ENCODE results near the gene MLST8.

Gene MLST8

DNA sequence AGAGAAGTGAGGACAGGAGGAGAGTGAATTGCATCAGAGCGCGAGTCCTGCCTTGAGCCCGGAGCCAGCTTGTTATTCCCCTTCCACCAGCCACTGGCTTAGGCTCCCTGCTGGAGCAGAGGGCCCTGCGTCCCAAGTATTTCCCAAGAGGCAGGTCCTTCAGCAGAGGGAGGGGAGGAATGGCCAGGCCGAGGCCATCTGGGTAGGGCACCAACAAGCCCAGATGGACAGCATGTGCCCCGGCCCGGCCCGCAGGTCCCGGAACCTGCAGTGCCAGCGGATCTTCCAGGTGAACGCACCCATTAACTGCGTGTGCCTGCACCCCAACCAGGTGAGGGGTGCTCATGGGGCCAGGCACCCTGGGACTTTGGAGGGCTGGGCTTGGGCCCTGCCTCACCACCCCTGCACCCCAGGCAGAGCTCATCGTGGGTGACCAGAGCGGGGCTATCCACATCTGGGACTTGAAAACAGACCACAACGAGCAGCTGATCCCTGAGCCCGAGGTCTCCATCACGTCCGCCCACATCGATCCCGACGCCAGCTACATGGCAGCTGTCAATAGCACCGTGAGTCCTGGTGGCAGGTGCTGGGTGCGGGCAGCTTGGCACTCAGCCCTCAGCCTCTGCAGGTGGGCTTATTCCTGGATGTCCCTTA, 1.7 kb downstream of the MLST8 start:
- TF ChIP-seq, protein P1, sequence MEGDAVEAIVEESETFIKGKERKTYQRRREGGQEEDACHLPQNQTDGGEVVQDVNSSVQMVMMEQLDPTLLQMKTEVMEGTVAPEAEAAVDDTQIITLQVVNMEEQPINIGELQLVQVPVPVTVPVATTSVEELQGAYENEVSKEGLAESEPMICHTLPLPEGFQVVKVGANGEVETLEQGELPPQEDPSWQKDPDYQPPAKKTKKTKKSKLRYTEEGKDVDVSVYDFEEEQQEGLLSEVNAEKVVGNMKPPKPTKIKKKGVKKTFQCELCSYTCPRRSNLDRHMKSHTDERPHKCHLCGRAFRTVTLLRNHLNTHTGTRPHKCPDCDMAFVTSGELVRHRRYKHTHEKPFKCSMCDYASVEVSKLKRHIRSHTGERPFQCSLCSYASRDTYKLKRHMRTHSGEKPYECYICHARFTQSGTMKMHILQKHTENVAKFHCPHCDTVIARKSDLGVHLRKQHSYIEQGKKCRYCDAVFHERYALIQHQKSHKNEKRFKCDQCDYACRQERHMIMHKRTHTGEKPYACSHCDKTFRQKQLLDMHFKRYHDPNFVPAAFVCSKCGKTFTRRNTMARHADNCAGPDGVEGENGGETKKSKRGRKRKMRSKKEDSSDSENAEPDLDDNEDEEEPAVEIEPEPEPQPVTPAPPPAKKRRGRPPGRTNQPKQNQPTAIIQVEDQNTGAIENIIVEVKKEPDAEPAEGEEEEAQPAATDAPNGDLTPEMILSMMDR (IDR thresholded peaks at IDR 0.05; ENCODE audit: control insufficient read depth, insufficient read depth, low read depth, low read length, missing control alignments): no peak
- no peak overlapping the region for H3K4me3 ChIP-seq (ENCODE audit: control insufficient read depth, low read depth, low read length)
- DNase-seq (ENCODE audit: low read depth): no peak

DNA sequence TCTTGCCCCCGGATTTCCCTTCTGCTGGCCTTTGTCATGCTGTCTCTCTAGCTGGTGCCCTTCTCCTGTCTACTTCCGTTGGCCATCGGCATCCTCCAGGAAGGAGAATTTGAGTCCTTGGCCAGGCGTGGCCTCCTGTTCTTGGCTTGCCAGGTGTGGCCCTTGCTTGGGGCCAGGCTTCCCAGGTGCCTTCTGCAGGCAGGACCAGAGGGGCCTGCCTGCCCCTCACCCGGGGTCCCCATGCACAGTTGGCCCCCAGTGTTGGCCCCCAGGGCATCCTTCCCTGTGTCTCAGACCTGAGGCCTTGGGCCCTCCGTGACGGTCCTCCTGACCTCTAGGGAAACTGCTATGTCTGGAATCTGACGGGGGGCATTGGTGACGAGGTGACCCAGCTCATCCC, 2.6 kb downstream of the MLST8 start:
- no peak overlapping the region for H3K4me3 ChIP-seq (ENCODE audit: control insufficient read depth, low read depth, low read length)
- DNase-seq (ENCODE audit: low read depth): no peak
- TF ChIP-seq, protein P1 (IDR thresholded peaks at IDR 0.05; ENCODE audit: control insufficient read depth, insufficient read depth, low read depth, low read length, missing control alignments): no peak

DNA sequence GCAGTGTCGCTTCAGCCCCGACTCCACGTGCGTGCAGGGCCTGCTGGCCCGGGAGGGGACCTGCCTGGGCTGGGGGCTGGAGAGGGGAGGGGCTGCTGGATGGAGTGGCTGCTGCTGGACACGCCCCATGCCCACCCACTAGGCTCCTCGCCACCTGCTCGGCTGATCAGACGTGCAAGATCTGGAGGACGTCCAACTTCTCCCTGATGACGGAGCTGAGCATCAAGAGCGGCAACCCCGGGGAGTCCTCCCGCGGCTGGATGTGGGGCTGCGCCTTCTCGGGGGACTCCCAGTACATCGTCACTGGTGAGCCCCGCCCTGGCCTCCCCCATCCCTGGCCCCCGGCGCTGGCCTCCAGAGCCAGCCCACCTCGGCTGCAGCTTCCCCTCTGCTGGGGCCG, 3.1 kb downstream of the MLST8 start:
- TF ChIP-seq, protein P1 (IDR thresholded peaks at IDR 0.05; ENCODE audit: control insufficient read depth, insufficient read depth, low read depth, low read length, missing control alignments): no peak
- DNase-seq (ENCODE audit: low read depth): no peak
- no peak overlapping the region for H3K4me3 ChIP-seq (ENCODE audit: control insufficient read depth, low read depth, low read length)

DNA sequence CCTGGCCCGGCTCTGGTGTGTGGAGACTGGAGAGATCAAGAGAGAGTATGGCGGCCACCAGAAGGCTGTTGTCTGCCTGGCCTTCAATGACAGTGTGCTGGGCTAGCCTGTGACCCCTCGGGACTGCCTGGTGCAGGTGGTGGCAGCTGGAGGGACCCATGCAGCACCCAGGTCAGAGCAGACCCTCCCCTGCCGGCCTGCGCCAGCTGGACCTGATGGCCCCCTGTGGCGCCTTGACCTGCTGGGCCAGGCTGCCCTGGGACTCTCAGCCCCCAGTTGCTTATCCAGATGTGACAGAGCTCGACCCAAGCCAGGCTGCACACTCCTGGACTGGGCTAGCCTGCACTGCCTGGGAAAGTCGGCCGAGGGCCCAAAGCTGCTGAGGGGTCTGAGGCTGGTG, 3.5 kb downstream of the MLST8 start:
- no peak for DNase-seq (ENCODE audit: low read depth)
- TF ChIP-seq, protein P1 (IDR thresholded peaks at IDR 0.05; ENCODE audit: control insufficient read depth, insufficient read depth, low read depth, low read length, missing control alignments): no peak
- no peak overlapping the region for H3K4me3 ChIP-seq (ENCODE audit: control insufficient read depth, low read depth, low read length)

DNA sequence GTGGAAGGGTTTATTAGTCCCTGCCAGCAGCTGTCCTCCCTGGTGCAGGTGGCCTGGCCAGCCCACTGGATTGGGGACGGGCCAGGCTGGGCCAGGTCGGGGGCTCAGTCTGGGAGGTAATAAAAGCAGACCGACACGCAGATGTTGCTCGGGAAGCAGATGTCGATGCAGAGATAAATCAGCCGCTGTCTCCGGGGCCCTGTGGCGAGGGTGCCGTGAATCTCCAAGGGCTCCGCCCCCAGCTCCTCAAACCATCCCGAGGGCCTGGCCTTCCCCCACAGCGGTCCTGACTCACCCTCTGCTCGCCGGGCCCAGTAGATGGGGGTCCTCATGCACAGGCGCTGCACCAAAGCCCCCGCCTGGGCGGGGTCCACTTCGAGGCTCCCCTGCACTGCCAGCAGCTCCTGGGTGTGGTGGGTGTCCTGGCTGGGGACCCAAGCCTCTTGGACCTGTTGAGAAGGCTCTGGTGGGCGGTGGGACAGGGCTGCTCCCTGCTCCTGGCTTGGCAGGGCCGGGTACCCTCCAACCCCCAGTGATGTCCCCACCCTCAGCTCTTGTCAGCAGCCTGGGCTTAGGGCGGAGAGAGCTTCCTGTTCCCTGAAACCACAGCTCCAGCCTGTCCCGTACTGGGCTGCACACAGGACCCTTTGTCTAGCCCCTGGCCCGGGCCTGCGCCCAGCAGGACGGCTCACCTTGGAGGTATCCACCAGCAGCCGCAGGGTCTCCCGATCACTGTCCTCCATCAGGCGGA, 4.2 kb downstream of the MLST8 start:
- no peak for DNase-seq (ENCODE audit: low read depth)
- TF ChIP-seq, protein P1 (IDR thresholded peaks at IDR 0.05; ENCODE audit: control insufficient read depth, insufficient read depth, low read depth, low read length, missing control alignments): no peak
- H3K4me3 ChIP-seq (ENCODE audit: control insufficient read depth, low read depth, low read length): no peak overlapping the region

DNA sequence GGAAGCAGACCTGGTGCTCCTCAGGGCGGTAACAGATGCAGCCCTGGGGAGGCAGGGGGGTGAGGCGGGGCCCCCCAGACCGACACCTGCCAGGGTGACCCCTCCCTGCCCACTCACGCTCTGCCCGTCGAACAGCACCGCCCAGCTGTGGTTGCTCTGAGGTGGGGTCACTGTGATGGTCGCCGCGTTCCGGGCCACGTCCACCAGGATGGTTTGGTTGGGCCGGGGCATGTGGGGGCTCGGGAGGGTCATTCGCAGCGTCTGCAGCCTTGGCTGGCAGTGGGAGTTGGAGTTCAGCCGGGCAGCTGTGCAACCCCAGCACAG, 4.7 kb downstream of the MLST8 start:
- TF ChIP-seq, protein P1 (IDR thresholded peaks at IDR 0.05; ENCODE audit: control insufficient read depth, insufficient read depth, low read depth, low read length, missing control alignments): no peak
- no peak for DNase-seq (ENCODE audit: low read depth)
- no peak overlapping the region for H3K4me3 ChIP-seq (ENCODE audit: control insufficient read depth, low read depth, low read length)
